Measurements from ENCODE around the gene PRKAR1B.

PRKAR1B gene

GRCh38 chr7:556837-557557, 170.1 kb downstream of the PRKAR1B start:
- H3K4me2 ChIP-seq (ENCODE audit: low read length): no peak overlapping the region
- H4K20me1 ChIP-seq (ENCODE audit: insufficient read depth, low read length): no peaks in the 10 kb centered on the region
- no peak overlapping the region for H3K9ac ChIP-seq (ENCODE audit: low read length)
- H3K27ac ChIP-seq (ENCODE audit: low read depth, low read length, poor library complexity, severe bottlenecking): no peak overlapping the region
- no peaks in the 10 kb centered on the region for H3K9me3 ChIP-seq (ENCODE audit: low read length)
- H3F3A ChIP-seq (ENCODE audit: insufficient read depth, low read length): no peaks in the 10 kb centered on the region
- no peaks in the 10 kb centered on the region for H3K36me3 ChIP-seq (ENCODE audit: insufficient read depth, low read length)
- H2AFZ ChIP-seq (ENCODE audit: low read length): no peak overlapping the region
- no peaks in the 10 kb centered on the region for H3K4me1 ChIP-seq (ENCODE audit: insufficient read depth, low read length, severe bottlenecking)
- H3K79me2 ChIP-seq (ENCODE audit: insufficient read depth, low read length): no peaks in the 10 kb centered on the region
- no peaks in the 10 kb centered on the region for H3K9me2 ChIP-seq (ENCODE audit: low read depth, low read length)
- TF ChIP-seq CTCF (IDR thresholded peaks at IDR 0.05; ENCODE audit: low read length) (no peak), EZH2 (IDR thresholded peaks at IDR 0.05; ENCODE audit: borderline replicate concordance, low read length) (no peak)
- no peak overlapping the region for H3K4me3 ChIP-seq (ENCODE audit: low read depth, low read length, poor library complexity, severe bottlenecking)
- no peaks in the 10 kb centered on the region for H3K27me3 ChIP-seq (ENCODE audit: insufficient read depth, low read length)

- Histone ChIP-seq H3F3A (ENCODE audit: insufficient read depth, low read length) (no peaks in the 10 kb centered on the region), H3K4me2 (ENCODE audit: low read length) (no peak overlapping the region), H3K4me3 (ENCODE audit: low read depth, low read length, poor library complexity, severe bottlenecking) (no peak overlapping the region), H3K4me1 (ENCODE audit: insufficient read depth, low read length, severe bottlenecking) (no peaks in the 10 kb centered on the region), H4K20me1 (ENCODE audit: insufficient read depth, low read length) (no peaks in the 10 kb centered on the region), H2AFZ (ENCODE audit: low read length) (no peak overlapping the region), H3K9ac (ENCODE audit: low read length) (no peak overlapping the region), H3K27me3 (ENCODE audit: insufficient read depth, low read length) (no peaks in the 10 kb centered on the region), H3K9me2 (ENCODE audit: low read depth, low read length) (no peaks in the 10 kb centered on the region), H3K79me2 (ENCODE audit: insufficient read depth, low read length) (no peaks in the 10 kb centered on the region), H3K9me3 (ENCODE audit: low read length) (no peaks in the 10 kb centered on the region), H3K36me3 (ENCODE audit: insufficient read depth, low read length) (no peaks in the 10 kb centered on the region), H3K27ac (ENCODE audit: low read depth, low read length, poor library complexity, severe bottlenecking) (no peak overlapping the region)
- TF ChIP-seq EZH2 (IDR thresholded peaks at IDR 0.05; ENCODE audit: borderline replicate concordance, low read length) (no peak), CTCF (IDR thresholded peaks at IDR 0.05; ENCODE audit: low read length) (no peak)
Measured at GRCh38 chr7:556291-556826, 170.7 kb downstream of the PRKAR1B start.

GRCh38 chr7:555551-556160, 171.4 kb downstream of the PRKAR1B start:
- Histone ChIP-seq H3K79me2 (ENCODE audit: insufficient read depth, low read length) (no peaks in the 10 kb centered on the region), H2AFZ (ENCODE audit: low read length) (no peak overlapping the region), H3K4me2 (ENCODE audit: low read length) (no peak overlapping the region), H4K20me1 (ENCODE audit: insufficient read depth, low read length) (no peaks in the 10 kb centered on the region), H3K9ac (ENCODE audit: low read length) (no peak overlapping the region), H3K4me3 (ENCODE audit: low read depth, low read length, poor library complexity, severe bottlenecking) (no peak overlapping the region), H3K27ac (ENCODE audit: low read depth, low read length, poor library complexity, severe bottlenecking) (no peak overlapping the region), H3K4me1 (ENCODE audit: insufficient read depth, low read length, severe bottlenecking) (no peaks in the 10 kb centered on the region), H3K36me3 (ENCODE audit: insufficient read depth, low read length) (no peaks in the 10 kb centered on the region), H3K9me3 (ENCODE audit: low read length) (no peaks in the 10 kb centered on the region), H3K27me3 (ENCODE audit: insufficient read depth, low read length) (no peaks in the 10 kb centered on the region), H3F3A (ENCODE audit: insufficient read depth, low read length) (no peaks in the 10 kb centered on the region), H3K9me2 (ENCODE audit: low read depth, low read length) (no peaks in the 10 kb centered on the region)
- no peak for TF ChIP-seq CTCF (IDR thresholded peaks at IDR 0.05; ENCODE audit: low read length)
- TF ChIP-seq EZH2 (IDR thresholded peaks at IDR 0.05; ENCODE audit: borderline replicate concordance, low read length): no peak

Data from OCI-LY1 (cell line).